HepG2 (cell line): Measurements from ENCODE around the gene RPL41. TPM values are rescaled to one million over a fixed set of nuclear protein-coding genes. Genes with fewer than 3 reads are reported as not detected.
A peak's percentile ranks its signal among the peaks of the same experiment; 100 is the strongest.

ENCODE experiments used
- CREM ChIP-seq, 2 experiments: sonication (generic) in 1 of 2; formaldehyde crosslinking in 1 of 2; IDR thresholded peaks; 2 replicates each; pipeline versions ENCODE4 v1.4.0 to v1.6.1; 2016 to 2020; ENCODE audit warnings: antibody characterized with exemption in 1 of 2, mild to moderate bottlenecking in 1 of 2, missing genetic modification reagents in 1 of 2
- GATAD2A ChIP-seq: IDR thresholded peaks from 2 replicates; pipeline ENCODE4 v1.6.1; 2016
- GTF2F1 ChIP-seq: fragments of 150-350 bp; IDR thresholded peaks from 2 replicates; pipeline ENCODE4 v1.6.1; 2014; ENCODE audit warnings: low read length
- POLR2G ChIP-seq: fragments of 200-400 bp; formaldehyde crosslinking; IDR thresholded peaks from 2 replicates; pipeline ENCODE4 v1.6.1; 2018; ENCODE audit warnings: mild to moderate bottlenecking, low read depth, low read length, moderate library complexity
- RFX1 ChIP-seq: fragments of 450-650 bp; IDR thresholded peaks from 2 replicates; pipeline ENCODE4 v1.6.1; 2017
- SP2 ChIP-seq: sonication (generic); formaldehyde crosslinking; IDR thresholded peaks from 2 replicates; pipeline ENCODE4 v1.5.1; 2020; ENCODE audit warnings: mild to moderate bottlenecking, missing genetic modification reagents
- ZFP36L1 ChIP-seq: sonication (generic); formaldehyde crosslinking; IDR thresholded peaks from 2 replicates; pipeline ENCODE4 v1.8.0; 2022; ENCODE audit warnings: mild to moderate bottlenecking, missing genetic modification reagents, moderate library complexity
- polyA plus RNA-seq, 8 experiments: library from polyadenylated mRNA; depleted of rRNA in 3 of 8; stranded (reverse) in 7 of 8; unstranded in 1 of 8; fragments of >200 nt; fragmentation: Illumina TruSeq in 4 of 8; extraction: Trizol in 4 of 8; gene quantifications; 2 replicates each; pipeline versions ENCODE4 v1.2.1 to v1.2.3, GENCODE V29; 2011 to 2016; ENCODE audit warnings: low read depth in 4 of 8, missing spikeins in 1 of 8, mixed read lengths in 1 of 8; ENCODE audit not compliant: insufficient read depth in 1 of 8
- total RNA-seq, 5 experiments: library from RNA; depleted of rRNA; stranded (reverse); fragments of >200 nt; fragmentation: Illumina TruSeq; extraction: Trizol; gene quantifications; 2 replicates each; pipeline ENCODE4 v1.2.3, GENCODE V29; 2016; ENCODE audit warnings: low read depth in 1 of 5
- TF ChIP-seq, protein P1 (sequence below): sonication (generic); formaldehyde crosslinking; conservative IDR thresholded peaks from 2 replicates; pipeline ENCODE4 v1.4.0; 2020; ENCODE audit warnings: mild to moderate bottlenecking, missing genetic modification reagents, moderate library complexity
- TF ChIP-seq, protein P2 (sequence below): sonication (generic); formaldehyde crosslinking; IDR thresholded peaks from one replicate; pipeline ENCODE4 v1.5.1; 2020; ENCODE audit warnings: mild to moderate bottlenecking, missing genetic modification reagents; ENCODE audit errors: not compliant biosample characterization
- TF ChIP-seq, protein P3 (sequence below): sonication (generic); formaldehyde crosslinking; IDR thresholded peaks from 2 replicates; pipeline ENCODE4 v1.8.0; 2023; ENCODE audit warnings: mild to moderate bottlenecking, missing genetic modification reagents
- TF ChIP-seq, protein P4 (sequence below): sonication (generic); formaldehyde crosslinking; conservative IDR thresholded peaks from 2 replicates; pipeline ENCODE4 v1.8.0; 2022; ENCODE audit warnings: mild to moderate bottlenecking, moderate library complexity, missing genetic modification reagents
- TF ChIP-seq, protein P5 (sequence below): sonication (generic); formaldehyde crosslinking; IDR thresholded peaks from 2 replicates; pipeline ENCODE4 v1.8.1; 2023; ENCODE audit warnings: mild to moderate bottlenecking, inconsistent platforms, moderate library complexity, missing genetic modification reagents, borderline replicate concordance

RPL41 gene
- total and polyA plus RNA-seq, 2 of the 13 experiments (the other 11 are each of a cell fraction or from before 2014, with no cell fraction given) = 4,012 to 7,670 TPM

DNA sequence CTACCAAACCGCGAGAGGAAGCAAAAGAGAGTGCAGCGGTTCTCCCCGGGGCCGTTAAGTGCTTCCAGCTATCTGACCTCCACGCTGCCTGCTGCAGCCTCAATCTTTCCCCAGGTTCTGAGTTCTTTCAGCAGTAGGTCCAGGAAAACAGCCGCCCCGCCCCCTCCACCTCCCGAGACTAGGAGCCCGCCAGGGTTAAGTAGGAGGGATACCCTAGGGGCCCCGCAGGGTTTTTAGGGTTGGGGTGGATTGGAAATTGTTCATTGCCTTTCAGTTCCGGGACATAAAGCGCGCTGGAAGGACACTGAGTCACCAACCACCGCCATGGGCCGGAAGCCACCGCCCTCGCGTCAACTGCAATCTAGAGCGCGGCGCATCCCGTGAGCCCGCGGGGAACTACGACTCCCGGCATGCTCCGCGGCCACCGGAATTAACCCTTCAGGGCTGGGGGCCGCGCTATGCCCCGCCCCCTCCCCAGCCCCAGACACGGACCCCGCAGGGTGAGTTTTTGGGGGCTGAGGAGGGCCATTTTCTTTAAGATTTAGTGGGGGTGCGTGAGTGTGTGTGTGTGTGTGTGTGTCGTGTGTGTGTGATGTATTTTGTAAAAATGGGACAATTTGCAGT lies 35.8 kb downstream of the RPL41 start, which contains the start of gene MYL6B (continued):
- TF ChIP-seq, protein P1, sequence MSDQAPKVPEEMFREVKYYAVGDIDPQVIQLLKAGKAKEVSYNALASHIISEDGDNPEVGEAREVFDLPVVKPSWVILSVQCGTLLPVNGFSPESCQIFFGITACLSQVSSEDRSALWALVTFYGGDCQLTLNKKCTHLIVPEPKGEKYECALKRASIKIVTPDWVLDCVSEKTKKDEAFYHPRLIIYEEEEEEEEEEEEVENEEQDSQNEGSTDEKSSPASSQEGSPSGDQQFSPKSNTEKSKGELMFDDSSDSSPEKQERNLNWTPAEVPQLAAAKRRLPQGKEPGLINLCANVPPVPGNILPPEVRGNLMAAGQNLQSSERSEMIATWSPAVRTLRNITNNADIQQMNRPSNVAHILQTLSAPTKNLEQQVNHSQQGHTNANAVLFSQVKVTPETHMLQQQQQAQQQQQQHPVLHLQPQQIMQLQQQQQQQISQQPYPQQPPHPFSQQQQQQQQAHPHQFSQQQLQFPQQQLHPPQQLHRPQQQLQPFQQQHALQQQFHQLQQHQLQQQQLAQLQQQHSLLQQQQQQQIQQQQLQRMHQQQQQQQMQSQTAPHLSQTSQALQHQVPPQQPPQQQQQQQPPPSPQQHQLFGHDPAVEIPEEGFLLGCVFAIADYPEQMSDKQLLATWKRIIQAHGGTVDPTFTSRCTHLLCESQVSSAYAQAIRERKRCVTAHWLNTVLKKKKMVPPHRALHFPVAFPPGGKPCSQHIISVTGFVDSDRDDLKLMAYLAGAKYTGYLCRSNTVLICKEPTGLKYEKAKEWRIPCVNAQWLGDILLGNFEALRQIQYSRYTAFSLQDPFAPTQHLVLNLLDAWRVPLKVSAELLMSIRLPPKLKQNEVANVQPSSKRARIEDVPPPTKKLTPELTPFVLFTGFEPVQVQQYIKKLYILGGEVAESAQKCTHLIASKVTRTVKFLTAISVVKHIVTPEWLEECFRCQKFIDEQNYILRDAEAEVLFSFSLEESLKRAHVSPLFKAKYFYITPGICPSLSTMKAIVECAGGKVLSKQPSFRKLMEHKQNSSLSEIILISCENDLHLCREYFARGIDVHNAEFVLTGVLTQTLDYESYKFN (CRISPR knock-in tag) = 0 out of 2 replicates have a peak, but pooled peaks have one; percentile 20
- TF ChIP-seq CREM (IDR thresholded peaks at IDR 0.05) (peak; percentile 86), CREM (CRISPR knock-in tag; IDR thresholded peaks at IDR 0.05) (no peak), SP2 (CRISPR knock-in tag) (peak; percentile 49), POLR2G (peak; percentile 71), ZFP36L1 (CRISPR knock-in tag) (0 out of 2 replicates have a peak, but pooled peaks have one; percentile 15), GATAD2A (CRISPR knock-in tag) (peak; percentile 43; the same call in 1 of the 2 replicates), GTF2F1 (no peak), RFX1 (no peak)
- TF ChIP-seq, protein P2, sequence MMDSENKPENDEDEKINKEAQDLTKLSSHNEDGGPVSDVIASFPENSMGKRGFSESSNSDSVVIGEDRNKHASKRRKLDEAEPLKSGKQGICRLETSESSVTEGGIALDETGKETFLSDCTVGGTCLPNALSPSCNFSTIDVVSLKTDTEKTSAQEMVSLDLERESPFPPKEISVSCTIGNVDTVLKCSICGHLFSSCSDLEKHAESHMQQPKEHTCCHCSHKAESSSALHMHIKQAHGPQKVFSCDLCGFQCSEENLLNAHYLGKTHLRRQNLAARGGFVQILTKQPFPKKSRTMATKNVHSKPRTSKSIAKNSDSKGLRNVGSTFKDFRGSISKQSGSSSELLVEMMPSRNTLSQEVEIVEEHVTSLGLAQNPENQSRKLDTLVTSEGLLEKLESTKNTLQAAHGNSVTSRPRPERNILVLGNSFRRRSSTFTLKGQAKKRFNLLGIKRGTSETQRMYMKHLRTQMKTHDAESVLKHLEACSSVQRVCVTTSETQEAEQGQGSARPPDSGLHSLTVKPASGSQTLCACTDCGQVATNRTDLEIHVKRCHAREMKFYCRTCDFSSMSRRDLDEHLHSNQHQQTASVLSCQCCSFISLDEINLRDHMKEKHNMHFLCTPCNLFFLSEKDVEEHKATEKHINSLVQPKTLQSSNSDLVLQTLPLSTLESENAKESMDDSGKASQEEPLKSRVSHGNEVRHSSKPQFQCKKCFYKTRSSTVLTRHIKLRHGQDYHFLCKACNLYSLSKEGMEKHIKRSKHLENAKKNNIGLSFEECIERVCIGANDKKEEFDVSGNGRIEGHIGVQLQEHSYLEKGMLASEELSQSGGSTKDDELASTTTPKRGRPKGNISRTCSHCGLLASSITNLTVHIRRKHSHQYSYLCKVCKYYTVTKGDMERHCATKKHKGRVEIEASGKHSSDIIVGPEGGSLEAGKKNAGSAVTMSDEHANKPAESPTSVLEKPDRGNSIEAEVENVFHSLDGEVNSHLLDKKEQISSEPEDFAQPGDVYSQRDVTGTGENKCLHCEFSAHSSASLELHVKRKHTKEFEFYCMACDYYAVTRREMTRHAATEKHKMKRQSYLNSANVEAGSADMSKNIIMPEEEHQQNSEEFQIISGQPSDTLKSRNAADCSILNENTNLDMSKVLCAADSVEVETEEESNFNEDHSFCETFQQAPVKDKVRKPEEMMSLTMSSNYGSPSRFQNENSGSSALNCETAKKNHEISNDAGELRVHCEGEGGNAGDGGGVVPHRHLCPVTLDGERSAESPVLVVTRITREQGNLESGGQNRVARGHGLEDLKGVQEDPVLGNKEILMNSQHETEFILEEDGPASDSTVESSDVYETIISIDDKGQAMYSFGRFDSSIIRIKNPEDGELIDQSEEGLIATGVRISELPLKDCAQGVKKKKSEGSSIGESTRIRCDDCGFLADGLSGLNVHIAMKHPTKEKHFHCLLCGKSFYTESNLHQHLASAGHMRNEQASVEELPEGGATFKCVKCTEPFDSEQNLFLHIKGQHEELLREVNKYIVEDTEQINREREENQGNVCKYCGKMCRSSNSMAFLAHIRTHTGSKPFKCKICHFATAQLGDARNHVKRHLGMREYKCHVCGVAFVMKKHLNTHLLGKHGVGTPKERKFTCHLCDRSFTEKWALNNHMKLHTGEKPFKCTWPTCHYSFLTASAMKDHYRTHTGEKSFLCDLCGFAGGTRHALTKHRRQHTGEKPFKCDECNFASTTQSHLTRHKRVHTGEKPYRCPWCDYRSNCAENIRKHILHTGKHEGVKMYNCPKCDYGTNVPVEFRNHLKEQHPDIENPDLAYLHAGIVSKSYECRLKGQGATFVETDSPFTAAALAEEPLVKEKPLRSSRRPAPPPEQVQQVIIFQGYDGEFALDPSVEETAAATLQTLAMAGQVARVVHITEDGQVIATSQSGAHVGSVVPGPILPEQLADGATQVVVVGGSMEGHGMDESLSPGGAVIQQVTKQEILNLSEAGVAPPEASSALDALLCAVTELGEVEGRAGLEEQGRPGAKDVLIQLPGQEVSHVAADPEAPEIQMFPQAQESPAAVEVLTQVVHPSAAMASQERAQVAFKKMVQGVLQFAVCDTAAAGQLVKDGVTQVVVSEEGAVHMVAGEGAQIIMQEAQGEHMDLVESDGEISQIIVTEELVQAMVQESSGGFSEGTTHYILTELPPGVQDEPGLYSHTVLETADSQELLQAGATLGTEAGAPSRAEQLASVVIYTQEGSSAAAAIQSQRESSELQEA (CRISPR knock-in tag) = peak; percentile 18
- TF ChIP-seq, protein P3, sequence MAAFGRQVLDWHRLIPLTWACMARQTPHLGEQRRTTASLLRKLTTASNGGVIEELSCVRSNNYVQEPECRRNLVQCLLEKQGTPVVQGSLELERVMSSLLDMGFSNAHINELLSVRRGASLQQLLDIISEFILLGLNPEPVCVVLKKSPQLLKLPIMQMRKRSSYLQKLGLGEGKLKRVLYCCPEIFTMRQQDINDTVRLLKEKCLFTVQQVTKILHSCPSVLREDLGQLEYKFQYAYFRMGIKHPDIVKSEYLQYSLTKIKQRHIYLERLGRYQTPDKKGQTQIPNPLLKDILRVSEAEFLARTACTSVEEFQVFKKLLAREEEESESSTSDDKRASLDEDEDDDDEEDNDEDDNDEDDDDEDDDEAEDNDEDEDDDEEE (CRISPR knock-in tag) = no peak
- TF ChIP-seq, protein P4, sequence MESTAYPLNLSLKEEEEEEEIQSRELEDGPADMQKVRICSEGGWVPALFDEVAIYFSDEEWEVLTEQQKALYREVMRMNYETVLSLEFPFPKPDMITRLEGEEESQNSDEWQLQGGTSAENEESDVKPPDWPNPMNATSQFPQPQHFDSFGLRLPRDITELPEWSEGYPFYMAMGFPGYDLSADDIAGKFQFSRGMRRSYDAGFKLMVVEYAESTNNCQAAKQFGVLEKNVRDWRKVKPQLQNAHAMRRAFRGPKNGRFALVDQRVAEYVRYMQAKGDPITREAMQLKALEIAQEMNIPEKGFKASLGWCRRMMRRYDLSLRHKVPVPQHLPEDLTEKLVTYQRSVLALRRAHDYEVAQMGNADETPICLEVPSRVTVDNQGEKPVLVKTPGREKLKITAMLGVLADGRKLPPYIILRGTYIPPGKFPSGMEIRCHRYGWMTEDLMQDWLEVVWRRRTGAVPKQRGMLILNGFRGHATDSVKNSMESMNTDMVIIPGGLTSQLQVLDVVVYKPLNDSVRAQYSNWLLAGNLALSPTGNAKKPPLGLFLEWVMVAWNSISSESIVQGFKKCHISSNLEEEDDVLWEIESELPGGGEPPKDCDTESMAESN = peak; percentile 42; the same call in 1 of the 2 replicates
- TF ChIP-seq, protein P5, sequence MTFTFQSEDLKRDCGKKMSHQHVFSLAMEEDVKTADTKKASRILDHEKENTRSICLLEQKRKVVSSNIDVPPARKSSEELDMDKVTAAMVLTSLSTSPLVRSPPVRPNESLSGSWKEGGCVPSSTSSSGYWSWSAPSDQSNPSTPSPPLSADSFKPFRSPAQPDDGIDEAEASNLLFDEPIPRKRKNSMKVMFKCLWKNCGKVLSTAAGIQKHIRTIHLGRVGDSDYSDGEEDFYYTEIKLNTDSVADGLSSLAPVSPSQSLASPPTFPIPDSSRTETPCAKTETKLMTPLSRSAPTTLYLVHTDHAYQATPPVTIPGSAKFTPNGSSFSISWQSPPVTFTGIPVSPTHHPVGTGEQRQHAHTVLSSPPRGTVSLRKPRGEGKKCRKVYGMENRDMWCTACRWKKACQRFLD (CRISPR knock-in tag) = no peak
